Measurements from ENCODE around the gene ZRANB1.
A peak's percentile ranks its signal among the peaks of the same experiment; 100 is the strongest.
"Not testable (repeated sequence)": the region's sequence is repeated elsewhere in the genome, so short reads cannot be mapped to it uniquely, and the experiment has no call there.

ZRANB1 gene

DNA sequence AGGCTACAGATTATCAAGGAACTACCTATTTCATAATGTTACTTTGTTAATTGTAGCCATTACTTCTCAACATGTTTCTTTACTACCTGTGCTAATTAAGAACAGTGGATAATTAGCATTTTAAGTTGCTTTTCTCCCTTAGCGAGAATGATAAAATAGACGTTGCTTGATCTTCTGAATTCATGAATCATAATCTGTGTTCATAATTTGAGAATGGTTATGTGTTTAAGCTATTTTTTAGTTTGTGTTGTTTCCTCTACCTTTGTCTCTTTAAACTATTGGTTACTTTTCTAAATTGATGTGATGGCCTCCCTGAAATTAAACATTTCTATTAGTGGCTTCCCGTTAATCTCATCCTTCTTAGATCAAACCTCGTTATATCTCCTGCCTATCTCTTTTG, at the start of gene ZRANB1:
ZRANB1 (plus strand) TSS at position 301 of the 400 bp plus-strand sequence. CDS start 371 bp downstream, outside the sequence.
- no peak for DNase-seq

DNA sequence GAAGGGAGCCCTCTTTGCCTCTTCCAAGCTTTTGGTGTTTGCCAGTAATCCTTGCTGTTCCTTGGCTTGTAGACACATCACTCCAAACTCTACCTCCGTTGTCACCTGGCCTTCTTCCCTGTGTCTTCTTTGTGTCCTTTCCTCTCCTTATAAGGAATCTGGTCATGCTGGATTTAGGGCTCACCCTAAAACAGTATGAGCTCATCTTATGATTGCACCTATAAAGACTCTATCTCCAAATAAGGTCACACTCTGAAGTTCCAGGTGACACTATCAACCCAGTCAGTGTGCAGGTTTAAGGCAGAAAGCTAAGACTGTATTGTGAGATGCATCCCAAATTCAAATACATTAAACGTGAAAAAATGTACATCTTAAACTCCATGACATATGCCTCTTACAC, 49.0 kb upstream of the ZRANB1 start:
- DNase-seq, result no peak

DNA sequence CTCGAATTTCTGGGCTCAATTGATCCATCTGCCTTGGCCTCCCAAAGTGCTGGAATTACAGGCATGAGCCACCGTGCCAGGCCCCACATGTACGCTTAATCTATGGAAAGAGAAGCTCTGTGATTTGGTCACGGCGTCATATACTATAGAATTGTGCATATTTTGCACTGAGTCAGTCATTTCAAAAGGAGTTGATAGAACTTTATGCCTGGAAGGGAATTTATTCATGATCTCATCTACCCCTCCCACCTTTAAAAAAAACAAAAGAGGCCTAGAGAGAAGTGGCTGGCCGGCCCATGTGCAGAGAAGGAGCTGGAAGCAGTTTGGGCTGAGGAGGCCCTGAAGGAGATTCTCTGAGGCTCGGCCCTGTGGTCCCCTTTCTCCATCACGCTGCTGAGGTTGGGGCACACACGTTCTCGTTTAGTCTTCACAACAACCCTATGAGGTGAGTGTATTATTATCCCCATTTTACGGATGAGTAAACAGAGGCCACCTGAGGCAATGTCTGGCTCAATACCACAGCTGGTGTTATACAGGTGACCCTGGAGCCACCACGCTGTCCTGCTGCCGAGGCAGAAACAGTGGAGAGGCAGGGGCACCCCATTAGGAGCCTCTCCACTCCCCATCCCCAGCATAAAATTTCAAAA, 47.2 kb upstream of the ZRANB1 start:
- no peak for DNase-seq

DNA sequence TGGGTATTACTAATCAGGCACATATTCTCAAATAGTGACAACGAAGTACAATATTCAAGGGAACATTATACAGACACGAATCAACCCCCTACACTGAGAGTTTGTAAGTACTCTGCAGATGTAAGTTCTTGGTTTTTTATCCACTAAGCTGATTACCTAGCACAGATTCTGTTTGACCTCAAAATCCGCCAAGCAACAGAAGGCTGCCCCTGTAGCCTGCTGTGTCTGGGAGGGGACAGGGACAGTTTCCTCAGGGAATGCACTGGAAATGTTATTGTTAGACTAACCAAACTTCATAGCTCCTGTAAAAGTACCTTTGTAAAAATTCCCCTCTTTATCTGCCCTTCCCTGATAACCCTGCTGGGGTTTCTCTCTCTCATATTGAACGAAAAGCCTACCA, 45.2 kb upstream of the ZRANB1 start:
- no peak for DNase-seq

DNA sequence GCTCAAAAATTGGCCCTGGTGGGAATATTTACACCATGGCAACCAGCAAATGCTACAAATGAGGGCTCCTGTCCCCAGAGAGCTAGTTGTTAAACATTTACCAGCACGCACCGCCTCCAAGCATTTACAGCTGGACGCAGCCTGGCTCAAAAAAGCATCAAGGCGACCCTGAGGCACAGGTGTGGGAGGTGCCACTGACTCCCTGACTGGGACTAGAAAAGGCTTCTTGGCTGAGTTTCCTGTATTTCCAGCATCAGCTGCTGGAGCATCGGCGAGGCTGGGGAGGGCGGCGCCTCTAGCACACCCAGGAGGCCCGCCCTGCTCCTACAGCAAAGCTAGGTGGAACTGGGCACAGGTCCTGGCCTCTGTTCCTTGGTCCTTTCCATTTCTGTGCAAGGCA, 43.5 kb upstream of the ZRANB1 start:
- no peak for DNase-seq

DNA sequence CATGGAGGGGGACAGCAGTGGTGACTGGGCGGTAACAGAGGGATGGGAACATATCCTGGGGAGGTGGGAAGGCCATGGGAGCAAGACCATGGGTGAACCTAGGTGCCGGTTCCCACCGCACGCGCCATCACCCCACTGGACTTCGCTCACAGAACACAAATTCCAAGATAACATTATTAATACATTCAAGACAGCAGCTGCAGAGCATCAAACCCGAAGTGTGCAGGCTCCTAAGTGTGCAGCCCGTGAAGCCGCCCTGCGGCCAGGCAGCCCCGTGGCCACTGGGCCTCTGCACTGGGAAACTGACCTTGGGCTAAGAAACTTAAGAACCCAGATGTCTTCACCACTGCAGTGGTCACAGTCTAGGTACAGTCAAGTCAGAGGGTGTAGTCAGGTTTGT, 42.8 kb upstream of the ZRANB1 start:
- no peak for DNase-seq

DNA sequence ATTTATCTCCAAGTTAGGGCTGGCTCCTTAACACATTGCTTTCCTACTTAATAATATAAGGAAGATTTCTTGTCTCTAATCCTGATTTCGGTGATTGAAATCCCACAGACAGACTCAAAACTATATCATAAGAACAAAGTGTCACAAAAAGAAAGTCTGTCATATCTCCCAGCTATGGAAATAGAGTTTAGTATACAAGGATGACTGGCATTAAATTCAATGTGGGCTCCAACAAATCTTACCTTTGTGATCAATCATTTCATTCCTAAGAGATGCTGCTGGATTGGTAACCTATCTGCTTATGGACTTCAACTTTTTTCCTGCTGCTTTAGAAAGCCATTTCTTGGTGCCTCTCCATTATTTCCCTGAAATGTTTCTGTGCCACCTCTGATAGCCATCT, 39.5 kb upstream of the ZRANB1 start:
- no peak for DNase-seq

DNA sequence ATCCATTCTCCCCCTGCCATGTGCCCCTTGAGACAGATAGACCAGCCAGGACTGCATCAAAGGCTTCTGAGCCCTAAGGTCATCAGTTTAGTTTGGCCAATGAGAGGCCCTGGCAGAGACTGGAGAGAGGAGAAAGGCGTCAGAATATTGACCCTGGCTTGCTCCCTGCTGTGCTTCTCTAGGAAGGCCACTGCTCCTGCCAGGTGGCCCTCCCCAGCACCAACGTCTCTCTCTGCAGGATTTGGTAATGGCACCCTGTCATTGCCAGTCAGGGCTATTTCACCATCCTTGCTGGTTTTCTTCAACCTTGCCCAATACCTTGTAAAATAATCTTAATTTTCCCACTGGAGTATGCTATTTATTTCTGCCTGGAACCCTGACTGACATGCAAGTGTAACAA, 38.8 kb upstream of the ZRANB1 start:
- DNase-seq, result no peak

DNA sequence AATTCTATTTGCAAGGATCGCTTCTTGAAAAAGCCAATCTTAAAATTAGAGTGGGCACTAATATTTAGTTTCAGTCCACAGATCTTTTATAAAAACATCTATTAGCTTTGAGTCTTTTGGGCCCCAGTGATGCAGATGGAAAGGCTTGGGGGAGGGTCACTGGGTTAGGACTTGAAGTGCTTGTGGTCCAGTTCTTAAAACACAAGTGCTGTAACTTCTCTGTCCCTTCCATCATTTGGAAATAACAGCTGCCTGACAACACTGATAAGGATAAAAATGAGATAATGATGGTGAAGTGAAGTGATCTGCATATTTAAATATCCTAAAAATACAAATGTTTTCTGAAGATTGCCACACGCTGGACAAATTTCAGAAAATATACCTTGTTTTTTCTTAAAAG, 37.1 kb upstream of the ZRANB1 start:
- no peak for DNase-seq

DNA sequence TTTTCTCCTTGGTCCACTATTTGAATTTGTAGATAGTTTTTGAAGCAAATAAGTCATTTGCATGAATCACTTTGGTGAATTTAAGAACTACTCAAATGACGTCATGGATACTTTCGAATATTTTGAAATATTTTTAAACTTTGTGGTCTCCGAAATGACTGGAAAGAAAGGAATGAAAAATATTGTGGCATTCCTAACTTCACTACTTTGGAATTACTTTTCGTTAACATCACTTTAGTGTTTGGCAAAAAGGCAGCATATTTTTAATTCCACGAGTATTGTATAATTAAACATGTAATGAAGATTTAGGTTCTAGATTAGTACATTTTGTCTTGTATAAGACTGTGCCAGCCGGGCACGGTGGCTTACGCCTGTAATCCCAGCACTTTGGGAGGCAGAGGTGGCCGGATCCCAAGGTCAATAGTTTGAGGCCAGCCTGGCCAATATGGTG, 35.3 kb upstream of the ZRANB1 start:
- no peak for DNase-seq

DNA sequence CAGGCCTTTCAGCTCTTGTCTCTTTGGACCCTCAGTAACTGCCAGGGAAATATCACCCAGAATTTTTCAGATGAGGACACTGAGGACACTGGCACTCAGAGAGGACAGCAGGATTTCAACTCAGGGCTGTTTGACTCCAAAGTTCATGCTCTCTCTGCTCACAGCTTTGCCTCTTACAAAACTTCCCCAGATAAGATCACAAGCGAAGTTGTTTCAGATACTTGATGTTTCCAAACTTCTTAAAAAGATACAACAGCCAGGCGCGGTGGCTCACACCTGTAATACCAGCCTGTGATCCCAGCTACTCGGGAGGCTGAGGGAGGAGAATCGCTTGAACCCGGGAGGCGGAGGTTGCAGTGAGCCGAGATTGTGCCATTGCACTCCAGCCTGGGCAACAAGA, 32.4 kb upstream of the ZRANB1 start:
- no peak for DNase-seq

DNA sequence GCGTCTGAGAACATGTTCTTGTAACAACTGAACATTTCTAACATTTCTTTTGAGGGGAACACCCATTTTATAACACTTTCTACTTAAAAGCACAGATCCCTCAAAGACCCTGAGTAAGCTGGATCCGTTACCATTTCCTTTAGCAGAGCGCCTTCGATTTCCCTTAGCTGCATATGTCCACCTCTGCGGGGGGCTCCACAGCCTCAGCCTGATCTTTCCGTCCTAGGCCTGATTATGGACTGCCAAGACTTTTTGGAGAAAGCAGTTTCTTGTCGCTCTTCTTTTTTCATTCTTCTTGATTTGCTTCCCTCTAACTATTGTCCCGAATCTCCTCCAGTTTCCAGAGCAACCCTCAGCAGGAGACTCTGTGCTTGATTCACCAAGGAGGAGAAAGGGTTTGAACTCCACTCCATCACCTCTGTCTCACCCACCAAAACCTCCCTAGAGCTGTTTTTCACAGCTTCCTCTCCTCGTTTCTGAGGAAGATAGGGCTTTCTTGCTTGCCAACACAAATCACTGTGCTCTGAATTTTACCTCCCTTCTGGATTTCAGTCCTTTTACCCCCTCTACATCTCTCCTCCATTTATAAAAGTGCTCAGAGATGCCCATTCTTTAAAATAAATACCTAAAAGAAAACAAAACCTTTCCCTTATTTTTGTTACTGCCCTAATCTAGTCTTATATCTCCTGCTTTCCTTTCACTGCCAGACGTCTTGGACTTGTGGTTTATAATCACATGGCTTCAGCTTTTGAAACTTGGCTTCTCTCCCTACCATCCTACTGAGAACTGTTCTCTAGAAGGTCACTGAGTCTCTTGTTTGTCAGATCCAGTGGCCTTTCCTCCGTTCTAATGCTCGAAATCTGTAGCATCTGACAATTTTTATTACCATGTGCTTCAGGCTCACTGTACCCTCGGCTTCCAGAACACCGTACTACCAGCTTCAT, 30.5 kb upstream of the ZRANB1 start:
- no peak for DNase-seq

DNA sequence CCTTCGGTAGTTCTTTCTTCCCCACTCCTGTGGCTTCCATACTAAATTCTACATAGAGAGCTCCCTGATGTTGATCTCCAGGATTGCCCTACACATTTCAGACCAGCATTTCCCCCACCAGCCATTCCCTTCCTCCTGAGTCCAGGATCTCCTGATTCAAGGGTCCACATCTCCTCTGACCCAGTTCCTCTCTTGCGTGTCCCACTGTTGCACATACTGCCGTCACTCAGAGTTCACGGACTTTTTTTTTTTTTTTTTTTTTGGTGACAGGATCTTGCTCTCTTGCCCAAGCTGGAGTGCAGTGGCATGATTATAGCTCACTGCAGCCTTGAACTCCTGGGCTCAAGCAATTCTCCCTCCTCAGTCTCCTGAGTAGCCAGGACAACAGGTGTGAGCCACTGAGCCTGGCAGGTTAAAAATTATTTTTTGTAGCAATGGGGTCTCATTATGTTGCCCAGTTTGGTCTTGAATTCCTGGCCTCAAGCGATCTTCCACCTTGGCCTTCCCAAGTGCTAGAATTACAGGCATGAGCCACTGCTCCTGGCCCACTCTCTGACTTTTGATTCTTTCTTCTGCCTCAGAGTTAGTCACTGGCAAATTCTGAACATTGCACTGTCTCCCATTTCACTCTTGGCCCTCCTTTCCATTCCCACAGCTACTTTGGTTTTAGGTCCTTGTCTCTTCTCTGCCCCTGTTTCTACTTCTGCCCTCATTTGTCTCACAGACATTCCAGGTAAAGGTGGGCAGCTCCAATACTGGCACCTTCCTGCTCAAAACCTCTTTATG, 29.6 kb upstream of the ZRANB1 start:
- DNase-seq, result no peak

DNA sequence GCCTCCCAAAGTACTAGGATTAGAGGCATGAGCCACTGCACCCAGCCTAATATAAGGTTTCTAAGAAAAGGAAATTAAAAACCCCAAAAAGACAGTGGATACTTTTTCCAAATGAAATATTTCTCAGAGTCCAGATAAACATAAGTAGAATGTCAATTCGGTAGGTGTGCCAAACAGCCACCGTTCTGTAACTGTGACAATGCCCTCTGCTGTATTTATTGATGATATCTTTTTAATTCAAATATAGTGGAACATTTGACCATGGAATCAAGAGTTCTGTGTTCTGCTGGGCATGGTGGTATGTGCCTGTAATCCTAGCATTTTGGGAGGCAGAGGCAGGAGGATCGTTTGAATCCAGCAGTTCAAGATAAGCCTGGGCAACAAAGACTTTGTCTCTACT, 28.8 kb upstream of the ZRANB1 start:
- no peak for DNase-seq

DNA sequence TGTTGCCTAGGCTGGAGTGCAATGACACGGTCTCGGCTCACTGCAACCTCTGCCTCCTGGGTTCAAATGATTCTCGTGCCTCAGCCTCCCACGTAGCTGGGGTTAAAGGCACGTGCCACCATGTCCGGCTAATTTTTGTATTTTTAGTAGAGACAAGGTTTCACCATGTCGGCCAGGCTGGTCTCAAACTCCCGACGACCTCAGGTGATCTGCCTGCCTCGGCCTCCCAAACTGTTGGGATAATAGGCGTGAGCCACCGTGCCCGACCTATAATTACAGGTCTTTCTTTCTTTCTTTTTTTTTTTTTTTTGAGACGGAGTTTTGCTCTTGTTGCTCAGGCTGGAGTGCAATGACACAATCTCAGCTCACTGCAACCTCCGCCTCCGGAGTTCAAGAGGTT, 27.5 kb upstream of the ZRANB1 start:
- DNase-seq, result not testable (repeated sequence)

DNA sequence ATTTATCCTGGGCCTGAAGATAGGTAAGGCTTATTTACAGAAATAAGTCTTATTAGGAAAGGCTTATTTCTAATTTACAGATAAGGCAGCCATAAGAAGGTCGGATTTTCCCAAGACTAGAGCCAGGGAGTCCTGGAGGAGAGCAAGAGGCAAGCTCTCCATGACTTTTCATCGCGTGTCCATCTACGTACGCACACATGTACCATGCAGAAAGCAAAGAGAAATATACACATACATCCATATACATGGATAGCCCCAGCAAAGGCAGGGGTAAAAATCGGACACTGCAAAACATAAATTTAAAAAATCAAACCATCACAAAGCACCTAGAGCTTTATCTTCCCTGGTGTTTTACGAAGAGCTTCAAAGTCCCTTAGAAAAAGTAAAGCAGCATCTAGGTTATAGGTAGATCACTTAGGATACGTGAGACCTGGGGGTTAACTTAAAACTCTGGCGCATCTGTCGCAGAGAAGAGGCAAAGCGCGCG, 25.8 kb upstream of the ZRANB1 start:
- no peak for DNase-seq

DNA sequence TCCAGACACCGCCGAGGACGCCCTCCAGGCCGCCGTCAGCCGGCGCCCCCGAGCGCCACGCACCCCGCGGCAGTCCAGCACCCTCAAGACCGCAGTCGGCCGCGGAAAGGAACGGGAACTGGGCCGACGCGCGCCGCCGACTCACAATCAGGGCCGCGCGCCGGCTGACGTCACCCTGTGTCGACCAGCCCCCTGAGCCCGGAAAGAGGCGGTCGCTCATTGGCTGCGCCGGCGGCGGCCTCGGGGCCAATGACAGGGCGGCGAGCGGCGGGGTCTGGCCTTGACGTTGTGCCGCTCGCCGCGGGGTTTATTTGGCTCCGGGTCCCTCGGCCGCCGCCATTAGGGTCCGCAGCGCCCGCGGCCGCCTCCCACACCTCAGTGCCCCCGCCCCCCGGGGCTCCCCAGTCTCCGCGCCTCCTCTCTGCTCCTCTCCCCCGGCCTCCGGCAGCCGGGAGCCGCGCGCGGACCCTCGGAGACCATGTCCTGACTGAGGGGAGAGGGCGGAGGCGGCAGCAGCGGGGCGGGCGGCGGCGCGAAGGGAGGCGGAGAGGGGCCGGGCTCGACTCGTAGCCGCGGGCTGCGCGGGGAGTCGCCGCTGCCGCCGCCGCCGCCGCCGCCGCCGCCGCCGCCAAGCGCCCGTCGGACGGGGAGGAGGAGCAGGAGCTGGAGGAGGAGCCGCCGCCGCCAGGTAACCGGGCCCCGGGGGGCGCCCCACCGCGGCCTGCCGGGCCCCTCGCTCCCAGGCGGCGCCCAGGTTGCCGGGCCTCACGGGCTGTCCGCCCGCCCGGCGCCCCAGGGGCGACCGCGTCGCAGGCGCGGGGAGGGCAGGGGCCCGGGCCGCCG, 25.1 kb upstream of the ZRANB1 start:
- DNase-seq, result peak; percentile 98

DNA sequence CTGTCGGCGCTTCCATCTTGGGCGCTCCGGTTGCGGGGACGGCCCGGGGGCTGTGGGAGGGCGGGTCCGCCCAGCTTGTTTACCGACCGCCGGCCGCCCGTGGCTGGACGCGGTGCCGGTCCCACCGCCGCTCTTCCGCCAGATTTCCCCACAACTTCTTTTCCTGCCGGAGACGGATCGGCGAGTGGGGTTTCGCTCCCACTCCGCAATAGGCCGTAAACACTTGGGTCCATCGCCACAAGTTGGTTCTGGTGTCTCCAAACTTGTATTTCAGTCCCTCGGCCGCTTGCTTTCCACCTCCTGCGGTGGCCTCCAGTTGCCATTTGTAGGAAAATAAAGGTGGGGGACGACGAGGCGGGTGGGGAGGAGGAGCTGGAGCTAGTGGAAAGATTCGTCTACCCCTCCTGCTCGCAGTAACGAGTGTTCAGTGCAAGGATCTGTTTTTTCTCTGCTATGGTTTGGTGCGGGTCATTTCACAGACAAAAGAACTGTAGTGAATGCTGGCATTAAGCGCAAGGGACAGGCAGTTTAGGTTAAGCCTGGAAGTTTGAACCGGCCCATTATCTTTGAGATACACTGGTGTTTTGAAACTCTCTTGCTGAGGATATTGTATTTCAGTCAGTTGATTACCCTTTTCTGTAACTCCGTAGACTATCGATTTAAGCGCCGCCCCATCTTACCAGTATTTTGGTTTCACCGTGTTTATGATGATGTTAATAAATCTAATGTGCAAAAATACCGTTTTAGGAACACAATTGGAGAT, 24.3 kb upstream of the ZRANB1 start:
- DNase-seq, result peak; percentile 23

DNA sequence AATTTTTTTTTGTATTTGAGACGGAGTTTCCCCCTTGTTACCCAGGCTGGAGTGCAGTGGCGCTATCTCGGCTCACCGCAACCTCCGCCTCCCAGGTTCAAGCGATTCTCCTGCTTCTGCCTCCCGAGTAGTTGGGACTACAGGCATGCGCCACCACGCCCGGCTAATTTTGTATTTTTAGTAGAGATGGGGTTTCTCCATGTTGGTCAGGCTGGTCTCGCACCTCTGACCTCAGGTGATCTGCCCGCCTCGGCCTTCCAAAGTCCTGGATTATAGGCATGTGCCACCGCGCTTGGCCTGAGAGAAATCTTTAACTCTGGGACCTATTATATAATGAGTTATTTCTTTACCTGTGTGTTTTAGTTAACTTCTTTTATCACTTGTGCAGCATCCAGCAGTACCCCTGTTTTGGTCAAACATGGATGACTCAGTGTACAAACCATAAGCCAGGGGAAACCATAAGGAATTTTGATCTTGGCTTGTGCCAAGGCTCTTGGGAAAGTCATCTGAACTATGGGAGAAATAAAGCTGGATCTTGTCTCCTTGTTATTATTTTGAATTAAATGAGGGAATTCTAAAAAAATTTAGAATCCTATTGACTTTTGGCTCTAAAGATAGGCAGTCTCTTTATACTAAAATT, 23.6 kb upstream of the ZRANB1 start:
- DNase-seq, result no peak

DNA sequence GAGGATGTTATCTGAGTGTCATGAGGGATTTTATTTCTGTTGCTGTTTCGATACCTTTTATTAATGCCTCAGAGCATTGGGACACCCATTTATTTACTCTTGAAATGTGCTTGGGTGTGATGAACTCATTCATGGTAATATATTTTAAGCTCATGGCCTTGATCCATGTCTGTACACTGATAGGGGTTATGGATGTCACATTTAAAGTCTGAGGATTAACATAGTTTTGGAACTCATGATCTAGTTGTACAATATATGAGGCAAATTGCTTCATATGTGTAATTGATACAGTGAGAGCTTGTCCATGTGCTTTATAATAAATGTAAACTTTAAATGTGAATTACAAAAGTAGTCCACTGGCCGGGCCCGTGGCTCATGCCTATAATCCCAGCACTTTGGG, 23.0 kb upstream of the ZRANB1 start:
- DNase-seq, result no peak

DNA sequence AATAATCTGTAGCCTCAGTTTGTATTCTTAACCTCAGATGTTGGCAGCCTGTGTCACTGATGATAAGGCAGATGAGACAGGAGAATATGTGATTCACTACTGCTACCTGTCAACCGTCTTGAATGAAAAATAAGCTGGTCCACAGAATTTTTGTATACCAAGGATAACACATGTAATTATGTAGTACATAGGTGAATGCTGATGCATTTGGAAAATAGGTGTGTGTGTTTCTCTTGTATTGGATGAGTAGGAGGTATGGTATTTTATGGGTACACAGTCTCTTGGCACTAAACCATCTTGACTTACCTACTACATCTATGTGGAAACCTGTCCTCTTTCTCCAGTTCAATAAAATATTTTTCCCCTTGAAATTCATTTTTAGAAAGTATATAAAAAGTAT, 20.7 kb upstream of the ZRANB1 start:
- DNase-seq, result no peak
